SH-SY5Y (cell line): ENCODE data around the gene NPPA.

ENCODE experiments used
- GATA2 ChIP-seq: IDR thresholded peaks from 2 replicates; pipeline ENCODE4 v1.6.1; 2011; ENCODE audit warnings: mild to moderate bottlenecking, low read depth, low read length
- GATA3 ChIP-seq: IDR thresholded peaks from 2 replicates; pipeline ENCODE4 v1.6.1; 2011; ENCODE audit warnings: low read depth, mild to moderate bottlenecking, low read length, moderate library complexity

DNA sequence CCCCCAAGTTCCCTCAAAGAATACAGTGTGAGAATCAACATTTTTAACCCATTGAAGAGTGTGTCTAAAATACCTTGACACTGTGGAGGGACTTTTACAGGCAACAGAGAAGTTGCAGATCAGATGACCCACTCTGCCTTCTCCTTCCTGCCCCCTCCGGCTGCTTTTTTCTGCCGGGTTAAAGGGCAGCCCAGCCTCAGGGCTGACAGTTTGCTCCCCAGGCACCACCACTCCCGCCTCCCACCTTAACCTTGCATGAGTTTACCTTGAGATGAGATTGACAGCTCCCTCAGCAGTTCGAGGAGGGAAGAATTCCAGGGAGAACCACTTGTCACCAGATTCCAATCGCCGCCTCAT lies 45.0 kb downstream of the NPPA start:
- TF ChIP-seq GATA2 (no peak), GATA3 (no peak)
